Stimulated activated CD4-positive, alpha-beta T cell treated with anti-CD3 and anti-CD28 coated beads, TNF-alpha, amount 100 ng/mL, for 4 hours (primary cell): ENCODE results near the gene FGD4.
"Not testable (repeated sequence)": the region's sequence is repeated elsewhere in the genome, so short reads cannot be mapped to it uniquely, and the experiment has no call there.

Source experiments
- DNase-seq, 3 experiments: peaks; one replicate each; pipeline ENCODE4 v3.0.0-alpha.2; 2020; ENCODE audit warnings: low read depth in 3 of 3

FGD4 gene

GRCh38 chr12:32522331-32523221 lies 123.2 kb downstream of the FGD4 start:
- no peak for DNase-seq

GRCh38 chr12:32525802-32526201 lies 126.4 kb downstream of the FGD4 start:
- DNase-seq = not testable (repeated sequence)

- DNase-seq = not testable (repeated sequence)
These were observed 127.0 kb downstream of the FGD4 start for GRCh38 chr12:32526343-32526742.

- DNase-seq = no peak
These were observed 133.1 kb downstream of the FGD4 start for GRCh38 chr12:32532422-32532821.

- no peak for DNase-seq
These were observed 133.6 kb downstream of the FGD4 start for GRCh38 chr12:32532951-32533350.

GRCh38 chr12:32533506-32533905 lies 134.1 kb downstream of the FGD4 start:
- not testable (repeated sequence) for DNase-seq

GRCh38 chr12:32533971-32534590 lies 134.7 kb downstream of the FGD4 start:
- no peak for DNase-seq

GRCh38 chr12:32534698-32535097 lies 135.3 kb downstream of the FGD4 start:
- DNase-seq = no peak

- no peak for DNase-seq
These were observed 136.1 kb downstream of the FGD4 start for GRCh38 chr12:32535288-32535999.

- no peak for DNase-seq
These were observed 136.6 kb downstream of the FGD4 start for GRCh38 chr12:32536000-32536345.

GRCh38 chr12:32541754-32542374 lies 142.5 kb downstream of the FGD4 start:
- DNase-seq = no peak

- DNase-seq = no peak
These were observed 143.3 kb downstream of the FGD4 start for GRCh38 chr12:32542428-32543229.

GRCh38 chr12:32544893-32545292 lies 145.5 kb downstream of the FGD4 start:
- no peak for DNase-seq

GRCh38 chr12:32545413-32545980 lies 146.1 kb downstream of the FGD4 start:
- no peak for DNase-seq

GRCh38 chr12:32546272-32546671 lies 146.9 kb downstream of the FGD4 start:
- no peak for DNase-seq

- no peak for DNase-seq
These were observed 149.4 kb downstream of the FGD4 start for GRCh38 chr12:32548691-32549281.

- no peak for DNase-seq
These were observed 150.3 kb downstream of the FGD4 start for GRCh38 chr12:32549675-32550079.

- no peak for DNase-seq
These were observed 151.7 kb downstream of the FGD4 start for GRCh38 chr12:32551058-32551457.

GRCh38 chr12:32558903-32559302 lies 159.5 kb downstream of the FGD4 start:
- no peak for DNase-seq

GRCh38 chr12:32559434-32559833 lies 160.1 kb downstream of the FGD4 start:
- no peak for DNase-seq

- no peak for DNase-seq
These were observed 161.2 kb downstream of the FGD4 start for GRCh38 chr12:32560520-32560919.
